ENCODE measurements around the gene NAA25. TPM values are rescaled to one million over a fixed set of nuclear protein-coding genes. Genes with fewer than 3 reads are reported as not detected.
A peak's percentile ranks its signal among the peaks of the same experiment; 100 is the strongest.
"Not testable (repeated sequence)": the region's sequence is repeated elsewhere in the genome, so short reads cannot be mapped to it uniquely, and the experiment has no call there.

The NAA25 gene
- total and polyA plus RNA-seq, 9 of the 15 experiments (the other 6 are each of a cell fraction or from before 2014, with no cell fraction given), result 26.6 to 59.6 (median 48.9) TPM

- intact Hi-C loops (cut with micrococcal nuclease), result not testable (repeated sequence)
Observed at GRCh38 chr12:112100500-112100899, 8.1 kb downstream of the NAA25 start.

GRCh38 chr12:112097641-112098040, 10.9 kb downstream of the NAA25 start:
- FAIRE-seq (no peak), DNase-seq (ENCODE audit: extremely low read depth in 1 of 4, low spot score in 3 of 4) (no peak), ATAC-seq (no peak)
- Histone ChIP-seq H4K20me1 (replicated peaks; ENCODE audit: control insufficient read depth, insufficient read depth, low read length) (0 out of 2 replicates have a peak, but pooled peaks cover 4% of the 10 kb centered on the region), H2AFZ (ENCODE audit: low read depth, low read length) (no peak overlapping the region), H3K36me3 (ENCODE audit: control insufficient read depth, insufficient read depth, low read length) (peaks cover 84% of the 10 kb centered on the region), H3K4me2 (ENCODE audit: insufficient read depth, low read length) (no peak overlapping the region), H3K9ac (ENCODE audit: insufficient read depth in 1 of 2, low read depth in 2 of 2, low read length in 2 of 2) (no peak overlapping the region), H3K9me1 (ENCODE audit: control insufficient read depth, insufficient read depth, low read length) (no peaks in the 10 kb centered on the region), H3K79me2 (ENCODE audit: control insufficient read depth, insufficient read depth, low read length) (peaks cover 96% of the 10 kb centered on the region), H3K4me1 (replicated peaks in 1 of 2; ENCODE audit: control insufficient read depth in 2 of 2, insufficient read depth in 2 of 2, low read length in 2 of 2) (peaks cover 0 to 6% of the 10 kb centered on the region in 2 experiments; a peak in 3 of 5 replicates), H3K27me3 (ENCODE audit: control insufficient read depth in 2 of 2, insufficient read depth in 2 of 2, low read length in 2 of 2) (no peaks in the 10 kb centered on the region), H3K27ac (ENCODE audit: extremely low read depth, low read depth, low read length) (no peak overlapping the region), H3K4me3 (no peak overlapping the region), H3K9me3 (replicated peaks; ENCODE audit: control insufficient read depth, insufficient read depth, low read depth, low read length) (no peaks in the 10 kb centered on the region)
- 78% methylated on average over 8 of the region's 8 CpGs for WGBS (ENCODE audit: insufficient coverage, low coverage, missing lambda C conversion rate)
- CTCF ChIA-PET (ENCODE audit: low intra/inter-chr PET ratio), result no interaction called here
- intact Hi-C loops (cut with micrococcal nuclease), result no loop called here
- in situ Hi-C loops (cut with MboI), result no loop called here
- BruUV-seq (replicated peaks), result no TSS peak
- POLR2A ChIA-PET, result interaction anchor here (0.7 to 2.9 kb wide), 5 partner anchors 8 to 11 kb away, joined by 3 to 24 read pairs (median 5); partner anchors contain the start of gene NAA25
- TF ChIP-seq ZFP30 (CRISPR knock-in tag; IDR thresholded peaks at IDR 0.05; ENCODE audit: borderline replicate concordance) (no peak), C11orf30 (IDR thresholded peaks at IDR 0.05; ENCODE audit: low read depth) (peak; percentile 69), RB1 (IDR thresholded peaks at IDR 0.05; ENCODE audit: low read depth) (no peak), ZNF316 (IDR thresholded peaks at IDR 0.05) (peak; percentile 80), CGGBP1 (CRISPR knock-in tag; IDR thresholded peaks at IDR 0.05) (no peak), RBM17 (IDR thresholded peaks at IDR 0.05; ENCODE audit: borderline replicate concordance, low read depth, low read length) (no peak), MAFG (tag; conservative IDR thresholded peaks at IDR 0.05) (0 out of 2 replicates have a peak, but pooled peaks have one; percentile 36), KHSRP (IDR thresholded peaks at IDR 0.05) (no peak)

More at GRCh38 chr12:112100500-112100899, 8.1 kb downstream of the NAA25 start:
- H3K9me1 ChIP-seq (ENCODE audit: control insufficient read depth, insufficient read depth, low read length); H2AFZ ChIP-seq (ENCODE audit: low read depth, low read length); H3K9ac ChIP-seq (ENCODE audit: insufficient read depth in 1 of 2, low read depth in 2 of 2, low read length in 2 of 2); H3K4me3 ChIP-seq; H3K27me3 ChIP-seq (ENCODE audit: control insufficient read depth in 2 of 2, insufficient read depth in 2 of 2, low read length in 2 of 2); BruUV-seq (replicated peaks); H3K9me3 ChIP-seq (replicated peaks; ENCODE audit: control insufficient read depth, insufficient read depth, low read depth, low read length); H3K27ac ChIP-seq (ENCODE audit: extremely low read depth, low read depth, low read length); ATAC-seq; H3K4me2 ChIP-seq (ENCODE audit: insufficient read depth, low read length); DNase-seq (ENCODE audit: extremely low read depth in 1 of 4, low spot score in 3 of 4); CTCF ChIA-PET (ENCODE audit: low intra/inter-chr PET ratio); in situ Hi-C loops (cut with MboI); FAIRE-seq: not testable (repeated sequence)
- Histone ChIP-seq H3K79me2 (ENCODE audit: control insufficient read depth, insufficient read depth, low read length) (peaks cover 97% of the 10 kb centered on the region), H3K4me1 (replicated peaks in 1 of 2; ENCODE audit: control insufficient read depth in 2 of 2, insufficient read depth in 2 of 2, low read length in 2 of 2) (peaks cover 5 to 13% of the 10 kb centered on the region in 2 experiments; a peak in 4 of 5 replicates), H4K20me1 (replicated peaks; ENCODE audit: control insufficient read depth, insufficient read depth, low read length) (peaks cover 17% of the 10 kb centered on the region; the same call in 1 of the 2 replicates), H3K36me3 (ENCODE audit: control insufficient read depth, insufficient read depth, low read length) (peaks cover 85% of the 10 kb centered on the region)
- POLR2A ChIA-PET, result interaction anchor here (0.6 to 1.4 kb wide), 4 partner anchors 12 to 212 kb away, joined by 3 read pairs; no protein-coding TSS in a partner anchor
- peak; percentile 22; the same call in 1 of the 2 replicates for TF ChIP-seq ZNF121 (CRISPR knock-in tag; conservative IDR thresholded peaks at IDR 0.05)
- 92% methylated on average over 9 of the region's 15 CpGs for WGBS (ENCODE audit: insufficient coverage, low coverage, missing lambda C conversion rate)
